Mesenchymal stem cell (in vitro differentiated cells and primary cell): ENCODE measurements around the gene C9orf72.

ENCODE experiments used
- DNase-seq: peaks from one replicate; pipeline ENCODE4 v3.0.0-alpha.2; 2013
- H2AFZ ChIP-seq: one replicate; pipeline ENCODE4 v1.6.1; 2013; ENCODE audit warnings: low read depth, mild to moderate bottlenecking, control low read depth, inconsistent platforms, low read length, moderate library complexity
- H2AK5ac ChIP-seq: 2 replicates; pipeline ENCODE4 v1.6.1; 2013; ENCODE audit warnings: low read length, moderate library complexity, mild to moderate bottlenecking, inconsistent platforms; ENCODE audit not compliant: severe bottlenecking
- H2BK120ac ChIP-seq: one replicate; pipeline ENCODE4 v1.6.1; 2013; ENCODE audit warnings: low read depth, mild to moderate bottlenecking, inconsistent platforms, low read length, moderate library complexity
- H2BK12ac ChIP-seq, 2 experiments: one replicate each; pipeline ENCODE4 v1.6.1; 2013; ENCODE audit warnings: inconsistent platforms in 2 of 2, low read length in 2 of 2, mild to moderate bottlenecking in 2 of 2, moderate library complexity in 2 of 2, control low read depth in 1 of 2
- H2BK15ac ChIP-seq: one replicate; pipeline ENCODE4 v1.6.1; 2013; ENCODE audit warnings: mild to moderate bottlenecking, low read depth, inconsistent platforms; ENCODE audit not compliant: poor library complexity, severe bottlenecking
- H2BK5ac ChIP-seq: 2 replicates; pipeline ENCODE4 v1.6.1; 2013; ENCODE audit warnings: low read depth, mild to moderate bottlenecking, low read length, control low read depth, inconsistent platforms; ENCODE audit not compliant: poor library complexity, severe bottlenecking
- H3K14ac ChIP-seq, 2 experiments: one replicate each; pipeline ENCODE4 v1.6.1; 2013; ENCODE audit warnings: inconsistent platforms in 2 of 2, low read length in 2 of 2, control low read depth in 1 of 2, mild to moderate bottlenecking in 1 of 2, moderate library complexity in 1 of 2
- H3K18ac ChIP-seq, 2 experiments: one replicate each; pipeline ENCODE4 v1.6.1; 2013; ENCODE audit warnings: inconsistent platforms in 2 of 2, low read length in 2 of 2, control low read depth in 1 of 2, low read depth in 1 of 2, mild to moderate bottlenecking in 1 of 2
- H3K23ac ChIP-seq, 2 experiments: one replicate each; pipeline ENCODE4 v1.6.1; 2013; ENCODE audit warnings: inconsistent platforms in 2 of 2, low read length in 2 of 2, mild to moderate bottlenecking in 2 of 2, moderate library complexity in 2 of 2, control low read depth in 1 of 2
- H3K27ac ChIP-seq: 2 replicates; pipeline ENCODE4 v1.5.1; 2013; ENCODE audit warnings: mild to moderate bottlenecking, moderate library complexity, low read length, control low read depth, inconsistent platforms; ENCODE audit not compliant: poor library complexity, severe bottlenecking
- H3K27me3 ChIP-seq, 2 experiments: 2 replicates each; pipeline versions ENCODE4 v1.6.1 to v1.7.0; 2013; ENCODE audit warnings: low read length in 2 of 2, mild to moderate bottlenecking in 2 of 2, moderate library complexity in 2 of 2, control low read depth in 1 of 2, inconsistent platforms in 1 of 2; ENCODE audit not compliant: control insufficient read depth in 1 of 2, insufficient read depth in 1 of 2
- H3K36me3 ChIP-seq, 2 experiments: 2 replicates each; pipeline versions ENCODE4 v1.6.1 to v1.7.0; 2013; ENCODE audit warnings: low read length in 2 of 2, control low read depth in 1 of 2, inconsistent platforms in 1 of 2, low read depth in 1 of 2, mild to moderate bottlenecking in 1 of 2; ENCODE audit not compliant: insufficient read depth in 2 of 2, control insufficient read depth in 1 of 2
- H3K4ac ChIP-seq, 2 experiments: one replicate each; pipeline ENCODE4 v1.6.1; 2013; ENCODE audit warnings: inconsistent platforms in 2 of 2, low read length in 2 of 2, mild to moderate bottlenecking in 2 of 2, moderate library complexity in 2 of 2, control low read depth in 1 of 2, low read depth in 1 of 2
- H3K4me1 ChIP-seq: 2 replicates; pipeline ENCODE4 v1.6.1; 2013; ENCODE audit warnings: low read depth, low read length, control low read depth; ENCODE audit not compliant: control insufficient read depth, insufficient read depth
- H3K4me2 ChIP-seq: 2 replicates; pipeline ENCODE4 v1.6.1; 2013; ENCODE audit warnings: low read length, mild to moderate bottlenecking, inconsistent platforms; ENCODE audit not compliant: poor library complexity, severe bottlenecking
- H3K4me3 ChIP-seq, 2 experiments: 2 replicates each; pipeline versions ENCODE4 v1.5.1 to v1.7.0; 2013; ENCODE audit warnings: low read length in 2 of 2, mild to moderate bottlenecking in 2 of 2, control low read depth in 1 of 2, low read depth in 1 of 2; ENCODE audit not compliant: insufficient read depth in 1 of 2
- H3K79me1 ChIP-seq: replicated peaks from 2 replicates; pipeline ENCODE4 v1.6.1; 2013; ENCODE audit warnings: mild to moderate bottlenecking, control low read depth, low read length, inconsistent platforms; ENCODE audit not compliant: poor library complexity, severe bottlenecking
- H3K9ac ChIP-seq: 2 replicates; pipeline ENCODE4 v1.7.0; 2013; ENCODE audit warnings: mild to moderate bottlenecking, low read length, moderate library complexity
- H3K9me3 ChIP-seq: 2 replicates; pipeline ENCODE4 v1.7.0; 2013; ENCODE audit warnings: mild to moderate bottlenecking, low read length; ENCODE audit not compliant: control insufficient read depth
- H4K8ac ChIP-seq: one replicate; pipeline ENCODE4 v1.6.1; 2013; ENCODE audit warnings: inconsistent platforms, mild to moderate bottlenecking, low read length, moderate library complexity
- H4K91ac ChIP-seq: one replicate; pipeline ENCODE4 v1.6.1; 2013; ENCODE audit warnings: mild to moderate bottlenecking, low read length, inconsistent platforms
- WGBS: methylation state at CpG from one replicate; pipeline ENCODE4 v1.1.7; 2013; ENCODE audit warnings: mixed read lengths; 5-methylcytosine and 5-hydroxymethylcytosine counted together

C9orf72 gene

GRCh38 chr9:27566118-27566517 lies 7.2 kb downstream of the C9orf72 start:
- Histone ChIP-seq H3K23ac (no peak overlapping the region), H2BK120ac (no peak overlapping the region), H3K14ac (no peak overlapping the region), H4K91ac (no peak overlapping the region), H2BK5ac (no peak overlapping the region), H3K4me2 (no peak overlapping the region), H3K27me3 (no peaks in the 10 kb centered on the region), H3K9ac (no peak overlapping the region), H2BK12ac (no peak overlapping the region), H3K79me1 (no peaks in the 10 kb centered on the region), H3K27ac (no peak overlapping the region), H3K4me3 (no peak overlapping the region), H4K8ac (no peak overlapping the region), H3K36me3 (peaks cover 0 to 27% of the 10 kb centered on the region in 2 experiments), H3K18ac (no peak overlapping the region), H2BK15ac (no peak overlapping the region), H3K4me1 (no peaks in the 10 kb centered on the region), H2AFZ (no peak overlapping the region), H2AK5ac (no peak overlapping the region), H3K9me3 (no peaks in the 10 kb centered on the region), H3K4ac (no peak overlapping the region)
- no CpG with 5 or more reads among the region's 1 CpG for WGBS
- DNase-seq = no peak

DNA sequence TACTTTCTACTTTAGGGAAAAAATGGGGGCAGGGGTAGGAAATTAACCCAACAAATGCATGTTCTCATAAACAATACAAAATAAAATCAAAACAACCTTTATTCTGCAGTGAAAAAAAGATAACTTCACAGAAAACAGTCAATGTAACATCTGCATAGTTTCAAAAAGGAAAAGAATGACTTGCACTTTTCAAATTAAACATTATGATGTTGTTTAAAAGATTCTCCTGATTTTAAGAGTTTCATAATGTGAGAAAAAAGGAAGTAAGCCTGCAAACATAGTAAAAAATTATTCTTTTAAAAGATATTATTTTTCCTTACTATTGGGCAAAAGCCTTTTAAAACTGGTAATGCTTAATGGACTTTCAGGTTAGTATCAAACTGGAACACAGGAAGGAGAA lies 7.6 kb downstream of the C9orf72 start:
- H3K4me1 ChIP-seq = no peaks in the 10 kb centered on the region
- H2AFZ ChIP-seq = no peak overlapping the region
- H2BK15ac ChIP-seq = no peak overlapping the region
- H3K14ac ChIP-seq = no peak overlapping the region
- H3K18ac ChIP-seq = no peak overlapping the region
- H3K27ac ChIP-seq = no peak overlapping the region
- H4K91ac ChIP-seq = no peak overlapping the region
- H2BK5ac ChIP-seq = no peak overlapping the region
- H3K4me3 ChIP-seq = no peak overlapping the region
- H2AK5ac ChIP-seq = no peak overlapping the region
- no peak overlapping the region for H2BK120ac ChIP-seq
- DNase-seq = no peak
- H3K79me1 ChIP-seq = no peaks in the 10 kb centered on the region
- no peak overlapping the region for H4K8ac ChIP-seq
- H3K23ac ChIP-seq = no peak overlapping the region
- no peaks in the 10 kb centered on the region for H3K27me3 ChIP-seq
- no peak overlapping the region for H3K9ac ChIP-seq
- H3K36me3 ChIP-seq = peaks cover 0 to 31% of the 10 kb centered on the region in 2 experiments
- H3K4ac ChIP-seq = no peak overlapping the region
- no peak overlapping the region for H2BK12ac ChIP-seq
- H3K9me3 ChIP-seq = no peaks in the 10 kb centered on the region
- no peak overlapping the region for H3K4me2 ChIP-seq

- H2BK15ac ChIP-seq = no peak overlapping the region
- no peak overlapping the region for H2AFZ ChIP-seq
- H3K4me2 ChIP-seq = no peak overlapping the region
- H3K4me3 ChIP-seq = no peak overlapping the region
- no peak overlapping the region for H2AK5ac ChIP-seq
- no peaks in the 10 kb centered on the region for H3K9me3 ChIP-seq
- H3K4me1 ChIP-seq = no peaks in the 10 kb centered on the region
- WGBS = 100% methylated on average over 1 of the region's 1 CpG
- H3K27ac ChIP-seq = no peak overlapping the region
- no peaks in the 10 kb centered on the region for H3K27me3 ChIP-seq
- peaks cover 0 to 39% of the 10 kb centered on the region in 2 experiments for H3K36me3 ChIP-seq
- no peak overlapping the region for H3K14ac ChIP-seq
- H4K8ac ChIP-seq = no peak overlapping the region
- H4K91ac ChIP-seq = no peak overlapping the region
- no peak overlapping the region for H3K4ac ChIP-seq
- no peak overlapping the region for H2BK5ac ChIP-seq
- no peak overlapping the region for H2BK12ac ChIP-seq
- H2BK120ac ChIP-seq = no peak overlapping the region
- H3K79me1 ChIP-seq = no peaks in the 10 kb centered on the region
- no peak overlapping the region for H3K23ac ChIP-seq
- H3K9ac ChIP-seq = no peak overlapping the region
- no peak overlapping the region for H3K18ac ChIP-seq
- DNase-seq = no peak
Measured at GRCh38 chr9:27564670-27565069, 8.6 kb downstream of the C9orf72 start.

DNA sequence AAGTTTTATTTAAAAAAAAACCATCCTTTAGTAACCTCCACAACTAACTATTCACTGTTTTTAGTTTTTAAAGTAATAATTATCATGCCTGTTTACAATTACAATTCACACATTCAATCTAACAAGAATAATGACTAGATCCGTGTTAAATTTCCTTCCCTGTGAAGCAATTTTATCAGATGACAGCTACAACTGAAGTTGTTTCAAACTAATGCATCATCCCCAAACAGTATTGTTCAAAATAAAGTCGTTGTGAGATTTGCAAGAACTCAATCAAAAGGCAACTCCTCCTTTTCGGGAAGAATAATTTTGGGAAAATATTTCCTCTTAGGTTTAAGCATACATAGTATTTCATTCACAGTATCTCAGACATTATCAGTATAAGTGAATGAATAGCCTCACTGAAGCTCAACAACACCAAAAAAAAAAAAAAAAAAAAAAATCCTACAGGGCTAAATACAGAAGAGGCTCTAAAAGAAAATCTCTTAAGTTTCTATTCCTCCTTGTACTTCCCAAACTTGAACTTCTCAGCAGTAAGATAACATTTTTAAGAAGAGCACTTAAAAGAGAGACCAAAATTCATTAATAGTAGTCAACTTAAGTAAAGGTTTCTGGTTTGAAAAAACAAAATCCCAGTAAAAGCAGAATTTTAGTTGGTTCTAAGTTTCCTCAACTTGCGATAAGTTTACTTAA lies 9.4 kb downstream of the C9orf72 start:
- DNase-seq = no peak
- Histone ChIP-seq H3K79me1 (no peaks in the 10 kb centered on the region), H3K14ac (no peak overlapping the region), H3K27me3 (no peaks in the 10 kb centered on the region), H2AFZ (no peak overlapping the region), H3K36me3 (peaks cover 0 to 39% of the 10 kb centered on the region in 2 experiments), H3K4me2 (no peak overlapping the region), H4K8ac (no peak overlapping the region), H2BK15ac (no peak overlapping the region), H3K27ac (no peak overlapping the region), H3K18ac (no peak overlapping the region), H2BK12ac (no peak overlapping the region), H2BK120ac (no peak overlapping the region), H3K23ac (no peak overlapping the region), H3K9ac (no peak overlapping the region), H3K4me1 (no peaks in the 10 kb centered on the region), H3K4ac (no peak overlapping the region), H3K4me3 (no peak overlapping the region), H2AK5ac (no peak overlapping the region), H2BK5ac (no peak overlapping the region), H4K91ac (no peak overlapping the region), H3K9me3 (no peaks in the 10 kb centered on the region)
- WGBS = 100% methylated on average over 1 of the region's 4 CpGs
